Measurements from ENCODE around the gene RLBP1.

RLBP1 gene

GRCh38 chr15:89218531-89218930 is 2.8 kb downstream of the RLBP1 start:
- TF ChIP-seq GATA1 (IDR thresholded peaks at IDR 0.05; ENCODE audit: low read depth, low read length) (no peak), POLR2A (IDR thresholded peaks at IDR 0.05; ENCODE audit: low read length) (no peak)
- no peak for DNase-seq

- TF ChIP-seq GATA1 (IDR thresholded peaks at IDR 0.05; ENCODE audit: low read depth, low read length) (no peak), POLR2A (IDR thresholded peaks at IDR 0.05; ENCODE audit: low read length) (no peak)
- no peak for DNase-seq
Measured at GRCh38 chr15:89217686-89218376, 3.5 kb downstream of the RLBP1 start.

GRCh38 chr15:89217031-89217430 is 4.3 kb downstream of the RLBP1 start:
- no peak for DNase-seq
- TF ChIP-seq POLR2A (IDR thresholded peaks at IDR 0.05; ENCODE audit: low read length) (no peak), GATA1 (IDR thresholded peaks at IDR 0.05; ENCODE audit: low read depth, low read length) (no peak)

- no peak for TF ChIP-seq GATA1 (IDR thresholded peaks at IDR 0.05; ENCODE audit: low read depth, low read length)
- TF ChIP-seq POLR2A (IDR thresholded peaks at IDR 0.05; ENCODE audit: low read length): no peak
- no peak for DNase-seq
Measured at GRCh38 chr15:89215627-89216026, 5.8 kb downstream of the RLBP1 start.

- DNase-seq: no peak
- TF ChIP-seq GATA1 (IDR thresholded peaks at IDR 0.05; ENCODE audit: low read depth, low read length): no peak
- TF ChIP-seq POLR2A (IDR thresholded peaks at IDR 0.05; ENCODE audit: low read length): no peak
Measured at GRCh38 chr15:89211678-89212170, 9.7 kb downstream of the RLBP1 start.

GRCh38 chr15:89209057-89209456 is 12.3 kb downstream of the RLBP1 start:
- TF ChIP-seq GATA1 (IDR thresholded peaks at IDR 0.05; ENCODE audit: low read depth, low read length) (no peak), POLR2A (IDR thresholded peaks at IDR 0.05; ENCODE audit: low read length) (no peak)
- DNase-seq: no peak

GRCh38 chr15:89208256-89208655 is 13.1 kb downstream of the RLBP1 start:
- DNase-seq: no peak
- TF ChIP-seq POLR2A (IDR thresholded peaks at IDR 0.05; ENCODE audit: low read length) (no peak), GATA1 (IDR thresholded peaks at IDR 0.05; ENCODE audit: low read depth, low read length) (no peak)

GRCh38 chr15:89206908-89207331 is 14.5 kb downstream of the RLBP1 start:
- peak; percentile 69 to 82 for DNase-seq

GRCh38 chr15:89205991-89206585 is 15.3 kb downstream of the RLBP1 start:
- TF ChIP-seq GATA1 (IDR thresholded peaks at IDR 0.05; ENCODE audit: low read depth, low read length) (no peak), POLR2A (IDR thresholded peaks at IDR 0.05; ENCODE audit: low read length) (no peak)

More at GRCh38 chr15:89206908-89207331, 14.5 kb downstream of the RLBP1 start:
- no peak for TF ChIP-seq POLR2A (IDR thresholded peaks at IDR 0.05; ENCODE audit: low read length)
- no peak for TF ChIP-seq GATA1 (IDR thresholded peaks at IDR 0.05; ENCODE audit: low read depth, low read length)

GRCh38 chr15:89203705-89204273 is 17.6 kb downstream of the RLBP1 start:
- DNase-seq: no peak

More at GRCh38 chr15:89205991-89206585, 15.3 kb downstream of the RLBP1 start:
- DNase-seq: no peak

GRCh38 chr15:89201465-89202005 is 19.8 kb downstream of the RLBP1 start:
- TF ChIP-seq GATA1 (IDR thresholded peaks at IDR 0.05; ENCODE audit: low read depth, low read length): no peak
- TF ChIP-seq POLR2A (IDR thresholded peaks at IDR 0.05; ENCODE audit: low read length): no peak
- DNase-seq: no peak

More at GRCh38 chr15:89203705-89204273, 17.6 kb downstream of the RLBP1 start:
- TF ChIP-seq GATA1 (IDR thresholded peaks at IDR 0.05; ENCODE audit: low read depth, low read length) (no peak), POLR2A (IDR thresholded peaks at IDR 0.05; ENCODE audit: low read length) (no peak)

- DNase-seq: no peak
- TF ChIP-seq POLR2A (IDR thresholded peaks at IDR 0.05; ENCODE audit: low read length): no peak
- no peak for TF ChIP-seq GATA1 (IDR thresholded peaks at IDR 0.05; ENCODE audit: low read depth, low read length)
Measured at GRCh38 chr15:89200182-89200581, 21.2 kb downstream of the RLBP1 start.

- TF ChIP-seq POLR2A (IDR thresholded peaks at IDR 0.05; ENCODE audit: low read length): no peak
- TF ChIP-seq GATA1 (IDR thresholded peaks at IDR 0.05; ENCODE audit: low read depth, low read length): no peak
- no peak for DNase-seq
Measured at GRCh38 chr15:89199746-89200145, 21.6 kb downstream of the RLBP1 start.

- TF ChIP-seq GATA1 (IDR thresholded peaks at IDR 0.05; ENCODE audit: low read depth, low read length): no peak
- no peak for TF ChIP-seq POLR2A (IDR thresholded peaks at IDR 0.05; ENCODE audit: low read length)
- DNase-seq: no peak
Measured at GRCh38 chr15:89198934-89199333, 22.4 kb downstream of the RLBP1 start.

All from erythroblast (primary cell).